SK-N-SH (cell line): ENCODE measurements around the gene ZBTB45. TPM values are rescaled to one million over a fixed set of nuclear protein-coding genes. Genes with fewer than 3 reads are reported as not detected.

Source experiments
- CTCF ChIA-PET: fragments of 300-600, 350-600 bp; formaldehyde crosslinking; extraction: SDS; loops from one replicate; lab custom pipeline; 2021; lab: Yijun Ruan, JAX
- POLR2A ChIA-PET: fragments of 350-600 bp; sonication (Branson Sonifier 250); formaldehyde crosslinking; extraction: SDS; loops from one replicate; lab custom pipeline; 2020; ENCODE audit warnings: antibody characterized with exemption, inconsistent platforms; lab: Yijun Ruan, JAX
- DNase-seq: peaks from one replicate; pipeline ENCODE4 v3.0.0; 2012
- H2AFZ ChIP-seq: fragments of 200-600 bp; sonication (generic); 2 replicates; pipeline ENCODE4 v1.8.1; 2016; ENCODE audit warnings: antibody characterized with exemption, mild to moderate bottlenecking, low read depth
- H3F3A ChIP-seq: fragments of 200-600 bp; sonication (generic); replicated peaks from 2 replicates; pipeline ENCODE3; 2016; ENCODE audit warnings: antibody characterized with exemption, mild to moderate bottlenecking; ENCODE audit not compliant: insufficient read depth
- H3K27ac ChIP-seq, 2 experiments: fragments of 200-500 bp in 1 of 2; fragments of 200-600 bp in 1 of 2; sonication (Bioruptor generic) in 1 of 2; sonication (generic), shearing (Covaris generic) in 1 of 2; 2 replicates each; pipeline versions ENCODE4 v1.5.1 to v1.6.1; 2014 to 2016; ENCODE audit warnings: low read depth in 2 of 2, inconsistent platforms in 1 of 2, low read length in 1 of 2, mild to moderate bottlenecking in 1 of 2, mixed read lengths in 1 of 2
- H3K27me3 ChIP-seq: fragments of 200-600 bp; sonication (generic), shearing (Covaris generic); 2 replicates; pipeline ENCODE4 v1.6.1; 2016; ENCODE audit warnings: mixed run types; ENCODE audit not compliant: insufficient read depth
- H3K36me3 ChIP-seq, 2 experiments: fragments of 200-500 bp in 1 of 2; fragments of 200-600 bp in 1 of 2; sonication (Bioruptor generic) in 1 of 2; sonication (generic) in 1 of 2; replicated peaks in 1 of 2; 2 replicates each; pipeline versions ENCODE3 to v1.5.1; 2014 to 2016; ENCODE audit warnings: low read length in 1 of 2, mild to moderate bottlenecking in 1 of 2; ENCODE audit not compliant: insufficient read depth in 2 of 2, control insufficient read depth in 1 of 2
- H3K4me1 ChIP-seq, 2 experiments: fragments of 200-500 bp in 1 of 2; fragments of 200-600 bp in 1 of 2; sonication (Bioruptor generic) in 1 of 2; sonication (generic), shearing (Covaris generic) in 1 of 2; 2 replicates each; pipeline versions ENCODE4 v1.5.1 to v1.6.1; 2014 to 2016; ENCODE audit warnings: low read depth in 1 of 2, low read length in 1 of 2, mixed run types in 1 of 2; ENCODE audit not compliant: insufficient read depth in 2 of 2, control insufficient read depth in 1 of 2
- H3K4me2 ChIP-seq: fragments of 200-600 bp; sonication (generic), shearing (Covaris generic); 2 replicates; pipeline ENCODE4 v1.6.1; 2017; ENCODE audit warnings: mixed run types
- H3K4me3 ChIP-seq, 2 experiments: fragments of 200-500 bp in 1 of 2; fragments of 200-600 bp in 1 of 2; sonication (Bioruptor generic) in 1 of 2; sonication (generic), shearing (Covaris generic) in 1 of 2; 2 replicates each; pipeline versions ENCODE4 v1.5.1 to v1.8.1; 2014 to 2016; ENCODE audit warnings: low read depth in 2 of 2, inconsistent platforms in 1 of 2, low read length in 1 of 2, mild to moderate bottlenecking in 1 of 2, mixed read lengths in 1 of 2, moderate library complexity in 1 of 2
- H3K79me2 ChIP-seq: fragments of 200-600 bp; sonication (generic); 2 replicates; pipeline ENCODE4 v1.8.1; 2017; ENCODE audit warnings: mild to moderate bottlenecking; ENCODE audit not compliant: insufficient read depth
- H3K9ac ChIP-seq: fragments of 200-600 bp; sonication (generic); 2 replicates; pipeline ENCODE4 v1.6.1; 2017; ENCODE audit warnings: mixed run types
- H3K9me2 ChIP-seq: fragments of 200-600 bp; sonication (generic); 2 replicates; pipeline ENCODE4 v1.6.1; 2017; ENCODE audit warnings: mixed run types
- H3K9me3 ChIP-seq: fragments of 200-600 bp; sonication (generic); 2 replicates; pipeline ENCODE4 v1.6.1; 2017; ENCODE audit warnings: mixed run types, mild to moderate bottlenecking, moderate library complexity
- H4K20me1 ChIP-seq: fragments of 200-600 bp; sonication (generic); 2 replicates; pipeline ENCODE4 v1.6.1; 2017; ENCODE audit warnings: mild to moderate bottlenecking, mixed run types; ENCODE audit not compliant: insufficient read depth
- EZH2phosphoT487 ChIP-seq: fragments of 200-600 bp; sonication (generic); IDR thresholded peaks from 2 replicates; pipeline ENCODE4 v1.6.1; 2017; ENCODE audit warnings: low read depth, mixed run types, mild to moderate bottlenecking, antibody characterized with exemption, moderate library complexity, borderline replicate concordance
- FOSL2 ChIP-seq: IDR thresholded peaks from 2 replicates; pipeline ENCODE4 v1.4.0; 2012; ENCODE audit warnings: low read depth, mild to moderate bottlenecking, moderate library complexity, borderline replicate concordance
- FOXJ3 ChIP-seq: sonication (generic); formaldehyde crosslinking; IDR thresholded peaks from 2 replicates; pipeline ENCODE4 v1.5.1; 2020; ENCODE audit warnings: mild to moderate bottlenecking, missing genetic modification reagents
- JUND ChIP-seq: IDR thresholded peaks from 2 replicates; pipeline ENCODE4 v1.4.0; 2012
- MEF2A ChIP-seq: IDR thresholded peaks from 2 replicates; pipeline ENCODE4 v1.4.0; 2012; ENCODE audit warnings: low read depth, borderline replicate concordance
- MXI1 ChIP-seq: IDR thresholded peaks from 2 replicates; pipeline ENCODE4 v1.6.1; 2012; ENCODE audit warnings: mild to moderate bottlenecking, low read depth, low read length, improper control_type of control experiment
- NFIC ChIP-seq: IDR thresholded peaks from 2 replicates; pipeline ENCODE4 v1.4.0; 2012; ENCODE audit warnings: borderline replicate concordance
- NRF1 ChIP-seq: IDR thresholded peaks from 2 replicates; pipeline ENCODE4 v1.6.1; 2012; ENCODE audit warnings: low read depth, mild to moderate bottlenecking, low read length
- POLR2AphosphoS5 ChIP-seq: IDR thresholded peaks from 2 replicates; pipeline ENCODE4 v1.6.1; 2012; ENCODE audit warnings: low read depth, low read length
- RAD21 ChIP-seq: IDR thresholded peaks from 2 replicates; pipeline ENCODE4 v1.6.1; 2012; ENCODE audit warnings: mild to moderate bottlenecking, low read length
- RCOR1 ChIP-seq: fragments of 150-350 bp; IDR thresholded peaks from 2 replicates; pipeline ENCODE4 v1.6.1; 2017; ENCODE audit warnings: antibody characterized with exemption, low read length
- RFX5 ChIP-seq: IDR thresholded peaks from 2 replicates; pipeline ENCODE4 v1.6.1; 2012; ENCODE audit warnings: mild to moderate bottlenecking, improper control_type of control experiment, low read length
- RXRA ChIP-seq: IDR thresholded peaks from 2 replicates; pipeline ENCODE4 v1.4.0; 2012; ENCODE audit warnings: low read depth, mild to moderate bottlenecking, borderline replicate concordance
- TEAD4 ChIP-seq: IDR thresholded peaks from 2 replicates; pipeline ENCODE4 v1.4.0; 2012; ENCODE audit warnings: mild to moderate bottlenecking, borderline replicate concordance; ENCODE audit not compliant: insufficient read depth
- YY1 ChIP-seq: IDR thresholded peaks from 2 replicates; pipeline ENCODE4 v1.4.0; 2012; ENCODE audit warnings: low read depth, mild to moderate bottlenecking
- WGBS: methylation state at CpG from one replicate; pipeline ENCODE4 v1.1.6; 2017; ENCODE audit warnings: low lambda C conversion rate; 5-methylcytosine and 5-hydroxymethylcytosine counted together
- polyA plus RNA-seq, 3 experiments: library from polyadenylated mRNA; depleted of rRNA; stranded (reverse); fragments of >200 nt; gene quantifications; 2 replicates each; pipeline ENCODE4 v1.2.3, GENCODE V29; 2012
- TF ChIP-seq, protein P1 (sequence below): IDR thresholded peaks from 2 replicates; pipeline ENCODE4 v1.4.0; 2012; ENCODE audit warnings: low read depth, borderline replicate concordance
- TF ChIP-seq, protein P2 (sequence below): IDR thresholded peaks from 2 replicates; pipeline ENCODE4; 2012
- TF ChIP-seq, protein P3 (sequence below): fragments of 150-350 bp; IDR thresholded peaks from 2 replicates; pipeline ENCODE4 v1.6.1; 2017; ENCODE audit warnings: antibody characterized with exemption, low read length, low read depth, borderline replicate concordance
- TF ChIP-seq, protein P4 (sequence below): IDR thresholded peaks from 2 replicates; pipeline ENCODE4 v1.4.0; 2012; ENCODE audit warnings: low read depth, borderline replicate concordance
- TF ChIP-seq, protein P5 (sequence below): IDR thresholded peaks from 2 replicates; pipeline ENCODE4 v1.4.0; 2012; ENCODE audit warnings: low read depth

Gene ZBTB45
- polyA plus RNA-seq, 1 of the 3 experiments (the other 2 are of a cell fraction): 11.3 TPM

DNA sequence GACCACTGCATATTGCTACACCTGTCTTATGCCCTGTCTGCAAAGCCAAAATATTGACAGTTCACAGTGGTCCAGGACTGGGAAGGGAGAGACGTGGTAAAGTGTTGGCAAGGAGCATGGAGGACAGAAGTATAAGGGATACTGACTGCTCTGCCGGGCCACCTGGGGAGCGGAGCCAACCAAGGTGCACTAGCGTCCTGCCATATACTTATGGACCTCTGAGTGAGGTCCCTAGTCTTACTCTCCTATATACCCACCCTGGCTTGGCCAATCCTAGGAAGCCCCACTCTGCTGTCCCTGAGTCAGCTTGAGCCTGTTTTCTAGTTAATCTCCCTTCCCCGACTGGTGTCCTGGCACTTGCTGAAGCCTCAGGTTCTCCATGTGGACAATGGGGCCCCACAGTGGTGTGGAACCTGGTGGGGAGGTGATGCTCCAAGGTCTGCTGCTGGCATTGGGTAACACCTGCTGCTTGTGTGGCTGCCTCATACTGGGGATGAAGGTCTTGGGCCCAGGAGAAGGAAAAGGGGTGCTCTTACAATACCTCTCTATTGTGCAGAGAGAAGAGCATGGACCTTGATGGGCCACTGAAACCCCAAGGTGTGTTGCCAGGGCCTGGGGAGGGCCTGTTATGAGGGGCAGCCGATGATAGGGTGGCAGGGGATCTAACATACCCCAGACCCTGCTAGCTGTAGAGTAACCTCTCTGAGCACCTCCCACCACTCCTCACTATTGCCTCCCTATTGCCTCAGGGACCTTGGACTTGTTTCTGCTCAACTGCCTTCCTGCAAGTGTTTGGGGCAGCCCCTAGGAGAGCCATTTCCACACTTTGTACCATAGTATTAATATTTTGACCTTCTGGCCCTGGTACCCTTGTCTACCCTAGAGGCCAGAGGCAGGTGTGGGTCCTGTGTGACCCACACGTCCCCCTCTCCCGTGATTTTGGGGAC is 17.5 kb upstream of the ZBTB45 start:
- Histone ChIP-seq H3K4me2 (no peak overlapping the region), H3K9me3 (no peaks in the 10 kb centered on the region), H3K9me2 (no peaks in the 10 kb centered on the region), H4K20me1 (no peaks in the 10 kb centered on the region), H3K27ac (no peak overlapping the region), H3K36me3 (no peaks in the 10 kb centered on the region), H3K27me3 (peaks cover 2% of the 10 kb centered on the region; the same call in 1 of the 2 replicates), H3F3A (no peaks in the 10 kb centered on the region), H2AFZ (no peak overlapping the region), H3K4me3 (no peak overlapping the region), H3K79me2 (no peaks in the 10 kb centered on the region), H3K4me1 (no peaks in the 10 kb centered on the region), H3K9ac (no peak overlapping the region)
- no peak for TF ChIP-seq NRF1
- TF ChIP-seq, protein P1, sequence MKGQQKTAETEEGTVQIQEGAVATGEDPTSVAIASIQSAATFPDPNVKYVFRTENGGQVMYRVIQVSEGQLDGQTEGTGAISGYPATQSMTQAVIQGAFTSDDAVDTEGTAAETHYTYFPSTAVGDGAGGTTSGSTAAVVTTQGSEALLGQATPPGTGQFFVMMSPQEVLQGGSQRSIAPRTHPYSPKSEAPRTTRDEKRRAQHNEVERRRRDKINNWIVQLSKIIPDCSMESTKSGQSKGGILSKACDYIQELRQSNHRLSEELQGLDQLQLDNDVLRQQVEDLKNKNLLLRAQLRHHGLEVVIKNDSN: no peak
- no peak for TF ChIP-seq JUND
- no peak for TF ChIP-seq RAD21
- no peak for TF ChIP-seq MEF2A
- TF ChIP-seq FOSL2: no peak
- TF ChIP-seq, protein P2, sequence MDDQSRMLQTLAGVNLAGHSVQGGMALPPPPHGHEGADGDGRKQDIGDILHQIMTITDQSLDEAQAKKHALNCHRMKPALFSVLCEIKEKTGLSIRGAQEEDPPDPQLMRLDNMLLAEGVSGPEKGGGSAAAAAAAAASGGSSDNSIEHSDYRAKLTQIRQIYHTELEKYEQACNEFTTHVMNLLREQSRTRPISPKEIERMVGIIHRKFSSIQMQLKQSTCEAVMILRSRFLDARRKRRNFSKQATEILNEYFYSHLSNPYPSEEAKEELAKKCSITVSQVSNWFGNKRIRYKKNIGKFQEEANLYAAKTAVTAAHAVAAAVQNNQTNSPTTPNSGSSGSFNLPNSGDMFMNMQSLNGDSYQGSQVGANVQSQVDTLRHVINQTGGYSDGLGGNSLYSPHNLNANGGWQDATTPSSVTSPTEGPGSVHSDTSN: no peak
- TF ChIP-seq, protein P3, sequence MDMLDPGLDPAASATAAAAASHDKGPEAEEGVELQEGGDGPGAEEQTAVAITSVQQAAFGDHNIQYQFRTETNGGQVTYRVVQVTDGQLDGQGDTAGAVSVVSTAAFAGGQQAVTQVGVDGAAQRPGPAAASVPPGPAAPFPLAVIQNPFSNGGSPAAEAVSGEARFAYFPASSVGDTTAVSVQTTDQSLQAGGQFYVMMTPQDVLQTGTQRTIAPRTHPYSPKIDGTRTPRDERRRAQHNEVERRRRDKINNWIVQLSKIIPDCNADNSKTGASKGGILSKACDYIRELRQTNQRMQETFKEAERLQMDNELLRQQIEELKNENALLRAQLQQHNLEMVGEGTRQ: no peak
- no peak for TF ChIP-seq YY1
- no peak for TF ChIP-seq NFIC
- no peak for TF ChIP-seq MXI1
- no peak for TF ChIP-seq EZH2phosphoT487
- TF ChIP-seq, protein P4, sequence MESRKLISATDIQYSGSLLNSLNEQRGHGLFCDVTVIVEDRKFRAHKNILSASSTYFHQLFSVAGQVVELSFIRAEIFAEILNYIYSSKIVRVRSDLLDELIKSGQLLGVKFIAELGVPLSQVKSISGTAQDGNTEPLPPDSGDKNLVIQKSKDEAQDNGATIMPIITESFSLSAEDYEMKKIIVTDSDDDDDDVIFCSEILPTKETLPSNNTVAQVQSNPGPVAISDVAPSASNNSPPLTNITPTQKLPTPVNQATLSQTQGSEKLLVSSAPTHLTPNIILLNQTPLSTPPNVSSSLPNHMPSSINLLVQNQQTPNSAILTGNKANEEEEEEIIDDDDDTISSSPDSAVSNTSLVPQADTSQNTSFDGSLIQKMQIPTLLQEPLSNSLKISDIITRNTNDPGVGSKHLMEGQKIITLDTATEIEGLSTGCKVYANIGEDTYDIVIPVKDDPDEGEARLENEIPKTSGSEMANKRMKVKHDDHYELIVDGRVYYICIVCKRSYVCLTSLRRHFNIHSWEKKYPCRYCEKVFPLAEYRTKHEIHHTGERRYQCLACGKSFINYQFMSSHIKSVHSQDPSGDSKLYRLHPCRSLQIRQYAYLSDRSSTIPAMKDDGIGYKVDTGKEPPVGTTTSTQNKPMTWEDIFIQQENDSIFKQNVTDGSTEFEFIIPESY: no peak
- TF ChIP-seq, protein P5, sequence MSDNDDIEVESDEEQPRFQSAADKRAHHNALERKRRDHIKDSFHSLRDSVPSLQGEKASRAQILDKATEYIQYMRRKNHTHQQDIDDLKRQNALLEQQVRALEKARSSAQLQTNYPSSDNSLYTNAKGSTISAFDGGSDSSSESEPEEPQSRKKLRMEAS: no peak
- no peak for TF ChIP-seq RFX5
- no peak for TF ChIP-seq TEAD4
- no peak for TF ChIP-seq POLR2AphosphoS5
- no peak for TF ChIP-seq FOXJ3 (CRISPR knock-in tag)
- TF ChIP-seq RXRA: no peak
- TF ChIP-seq RCOR1: no peak
- ChIA-PET POLR2A (no interaction called here), CTCF (no interaction called here)
- WGBS: 70% methylated on average over 8 of the region's 8 CpGs
- no peak for DNase-seq
